ENCODE results near the gene MCC.

The MCC gene

GRCh38 chr5:113270086-113270485 lies 218.2 kb downstream of the MCC start:
- no peaks in the 10 kb centered on the region for H3K4me1 ChIP-seq (ENCODE audit: control insufficient read depth in 2 of 2, insufficient read depth in 2 of 2, low read length in 2 of 2)
- no peaks in the 10 kb centered on the region for H3K27me3 ChIP-seq (ENCODE audit: control insufficient read depth in 2 of 2, insufficient read depth in 2 of 2, low read length in 2 of 2)
- no peaks in the 10 kb centered on the region for H3K9me3 ChIP-seq (ENCODE audit: control insufficient read depth in 2 of 2, low read length in 2 of 2)
- no peak overlapping the region for H3K4me3 ChIP-seq (ENCODE audit: low read length in 2 of 2)
- H3K36me3 ChIP-seq (ENCODE audit: control insufficient read depth in 2 of 2, insufficient read depth in 2 of 2, low read length in 2 of 2) = no peaks in the 10 kb centered on the region
- no peak overlapping the region for H3K9ac ChIP-seq (ENCODE audit: low read depth in 1 of 2, low read length in 2 of 2)
- no peak overlapping the region for H3K27ac ChIP-seq (ENCODE audit: low read depth in 2 of 2, low read length in 2 of 2)

DNA sequence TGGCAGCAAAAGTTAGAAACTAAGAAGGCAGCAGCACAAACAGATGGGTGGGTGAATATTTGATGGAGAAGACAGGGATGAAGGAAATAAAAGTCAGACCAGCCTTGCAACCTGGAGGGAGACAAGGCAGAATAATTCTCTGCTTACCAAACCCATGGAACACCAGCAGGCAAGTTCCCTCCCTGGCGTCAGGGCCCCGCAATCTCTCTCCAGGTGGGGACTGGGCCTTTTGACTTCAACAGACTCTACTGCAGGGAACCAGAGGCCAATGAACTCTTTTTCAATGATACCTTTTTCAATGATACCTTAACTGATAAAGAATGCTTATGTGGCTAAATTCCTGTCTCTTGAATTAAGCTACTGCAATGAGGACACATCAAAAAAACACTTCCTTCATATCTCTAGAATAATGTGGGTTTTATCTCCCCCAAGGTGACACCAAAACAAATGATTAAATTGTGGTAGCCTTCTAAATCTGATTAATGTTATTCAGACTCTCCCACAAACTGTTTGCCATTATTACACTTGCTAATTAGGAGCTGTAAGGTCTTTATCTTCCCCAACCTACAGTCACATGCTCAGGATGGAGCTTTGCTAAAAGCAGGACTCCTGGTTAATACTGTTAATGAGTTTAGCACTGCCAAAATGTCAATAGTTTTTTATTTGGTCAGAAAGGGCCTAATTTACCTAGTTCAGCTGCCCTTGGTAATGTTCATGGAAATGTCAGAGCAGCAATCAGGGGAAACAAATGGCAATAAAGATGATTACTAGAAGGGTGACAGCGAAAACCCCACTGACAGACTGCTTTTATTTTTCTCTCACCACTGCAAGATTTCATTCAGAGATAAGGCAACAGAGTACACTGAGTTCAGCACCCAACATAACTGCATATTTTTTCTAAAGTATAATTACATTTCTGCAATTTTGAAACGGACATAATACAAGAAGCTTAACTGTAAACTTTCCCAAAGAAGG lies 218.9 kb downstream of the MCC start:
- Histone ChIP-seq H3K36me3 (ENCODE audit: control insufficient read depth in 2 of 2, insufficient read depth in 2 of 2, low read length in 2 of 2) (no peaks in the 10 kb centered on the region), H3K4me1 (ENCODE audit: control insufficient read depth in 2 of 2, insufficient read depth in 2 of 2, low read length in 2 of 2) (no peaks in the 10 kb centered on the region), H3K4me3 (ENCODE audit: low read length in 2 of 2) (no peak overlapping the region), H3K27me3 (ENCODE audit: control insufficient read depth in 2 of 2, insufficient read depth in 2 of 2, low read length in 2 of 2) (no peaks in the 10 kb centered on the region), H3K9me3 (ENCODE audit: control insufficient read depth in 2 of 2, low read length in 2 of 2) (no peaks in the 10 kb centered on the region), H3K27ac (ENCODE audit: low read depth in 2 of 2, low read length in 2 of 2) (no peak overlapping the region), H3K9ac (ENCODE audit: low read depth in 1 of 2, low read length in 2 of 2) (no peak overlapping the region)

DNA sequence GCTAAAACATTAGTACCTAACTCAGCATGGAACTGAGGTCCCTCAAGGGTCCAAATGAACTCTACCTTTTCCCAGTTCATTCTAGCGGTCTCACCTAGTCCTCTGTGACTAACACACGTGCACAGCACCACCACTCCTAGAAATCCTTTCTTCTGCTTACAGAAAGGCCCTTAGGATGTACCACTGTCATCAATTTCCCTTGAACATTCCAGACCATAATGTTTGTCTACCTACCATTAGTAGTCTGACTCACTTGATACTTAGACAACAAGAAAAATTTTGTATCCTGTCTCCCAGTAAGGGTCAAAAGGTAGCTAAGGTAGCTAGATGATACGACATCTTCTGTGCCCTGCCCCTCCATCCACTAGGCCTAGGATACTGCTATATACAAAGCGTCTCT lies 220.0 kb downstream of the MCC start:
- Histone ChIP-seq H3K36me3 (ENCODE audit: control insufficient read depth in 2 of 2, insufficient read depth in 2 of 2, low read length in 2 of 2) (no peaks in the 10 kb centered on the region), H3K9ac (ENCODE audit: low read depth in 1 of 2, low read length in 2 of 2) (no peak overlapping the region), H3K9me3 (ENCODE audit: control insufficient read depth in 2 of 2, low read length in 2 of 2) (no peaks in the 10 kb centered on the region), H3K4me3 (ENCODE audit: low read length in 2 of 2) (no peak overlapping the region), H3K27me3 (ENCODE audit: control insufficient read depth in 2 of 2, insufficient read depth in 2 of 2, low read length in 2 of 2) (no peaks in the 10 kb centered on the region), H3K4me1 (ENCODE audit: control insufficient read depth in 2 of 2, insufficient read depth in 2 of 2, low read length in 2 of 2) (no peaks in the 10 kb centered on the region), H3K27ac (ENCODE audit: low read depth in 2 of 2, low read length in 2 of 2) (no peak overlapping the region)

- Histone ChIP-seq H3K9ac (ENCODE audit: low read depth in 1 of 2, low read length in 2 of 2) (no peak overlapping the region), H3K4me1 (ENCODE audit: control insufficient read depth in 2 of 2, insufficient read depth in 2 of 2, low read length in 2 of 2) (peaks cover 0 to 2% of the 10 kb centered on the region in 2 donors), H3K9me3 (ENCODE audit: control insufficient read depth in 2 of 2, low read length in 2 of 2) (no peaks in the 10 kb centered on the region), H3K4me3 (ENCODE audit: low read length in 2 of 2) (no peak overlapping the region), H3K36me3 (ENCODE audit: control insufficient read depth in 2 of 2, insufficient read depth in 2 of 2, low read length in 2 of 2) (no peaks in the 10 kb centered on the region), H3K27ac (ENCODE audit: low read depth in 2 of 2, low read length in 2 of 2) (no peak overlapping the region), H3K27me3 (ENCODE audit: control insufficient read depth in 2 of 2, insufficient read depth in 2 of 2, low read length in 2 of 2) (no peaks in the 10 kb centered on the region)
Measured at GRCh38 chr5:113267361-113267900, 220.8 kb downstream of the MCC start.

DNA sequence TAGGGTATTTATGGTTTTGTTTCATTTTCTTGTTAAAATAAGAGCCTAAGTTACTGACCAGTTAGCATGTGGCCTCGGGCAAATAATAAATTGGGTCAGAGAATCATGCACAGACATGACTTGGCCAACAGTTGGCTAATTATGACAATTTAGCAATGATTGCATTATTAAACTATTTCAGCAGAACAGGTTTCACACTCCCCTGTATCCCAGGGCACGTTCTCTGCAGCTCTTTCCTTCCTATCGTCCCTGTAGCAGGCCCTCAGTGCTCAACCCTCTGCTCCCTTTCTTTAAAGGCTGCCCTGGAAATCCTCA lies 221.4 kb downstream of the MCC start:
- Histone ChIP-seq H3K9me3 (ENCODE audit: control insufficient read depth in 2 of 2, low read length in 2 of 2) (no peaks in the 10 kb centered on the region), H3K27ac (ENCODE audit: low read depth in 2 of 2, low read length in 2 of 2) (no peak overlapping the region), H3K9ac (ENCODE audit: low read depth in 1 of 2, low read length in 2 of 2) (no peak overlapping the region), H3K36me3 (ENCODE audit: control insufficient read depth in 2 of 2, insufficient read depth in 2 of 2, low read length in 2 of 2) (no peaks in the 10 kb centered on the region), H3K27me3 (ENCODE audit: control insufficient read depth in 2 of 2, insufficient read depth in 2 of 2, low read length in 2 of 2) (no peaks in the 10 kb centered on the region), H3K4me3 (ENCODE audit: low read length in 2 of 2) (no peak overlapping the region), H3K4me1 (ENCODE audit: control insufficient read depth in 2 of 2, insufficient read depth in 2 of 2, low read length in 2 of 2) (peaks cover 0 to 2% of the 10 kb centered on the region in 2 donors)

- Histone ChIP-seq H3K4me3 (ENCODE audit: low read length in 2 of 2) (no peak overlapping the region), H3K27ac (ENCODE audit: low read depth in 2 of 2, low read length in 2 of 2) (no peak overlapping the region), H3K27me3 (ENCODE audit: control insufficient read depth in 2 of 2, insufficient read depth in 2 of 2, low read length in 2 of 2) (no peaks in the 10 kb centered on the region), H3K36me3 (ENCODE audit: control insufficient read depth in 2 of 2, insufficient read depth in 2 of 2, low read length in 2 of 2) (no peaks in the 10 kb centered on the region), H3K9me3 (ENCODE audit: control insufficient read depth in 2 of 2, low read length in 2 of 2) (no peaks in the 10 kb centered on the region), H3K4me1 (ENCODE audit: control insufficient read depth in 2 of 2, insufficient read depth in 2 of 2, low read length in 2 of 2) (peaks cover 0 to 2% of the 10 kb centered on the region in 2 donors), H3K9ac (ENCODE audit: low read depth in 1 of 2, low read length in 2 of 2) (no peak overlapping the region)
Measured at GRCh38 chr5:113266227-113266912, 221.9 kb downstream of the MCC start.

DNA sequence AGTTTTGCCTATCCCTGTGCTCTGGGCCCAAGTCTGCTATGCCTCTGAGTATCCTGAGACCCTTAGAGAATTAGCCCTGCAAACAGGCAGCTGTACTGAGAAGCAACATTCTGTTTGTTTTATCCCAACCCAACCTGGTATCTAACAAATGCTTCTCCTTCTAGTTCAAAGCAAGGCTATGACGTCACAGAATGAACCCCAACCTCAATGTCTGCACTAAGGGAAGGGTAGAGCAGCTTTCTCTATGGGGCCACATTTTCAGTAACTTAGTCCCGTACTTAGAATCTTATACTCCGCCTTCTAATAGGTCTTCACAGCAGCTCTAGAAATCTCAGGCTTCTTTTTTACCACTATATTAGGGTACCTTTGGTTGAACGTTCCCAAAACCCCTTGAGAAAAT lies 223.1 kb downstream of the MCC start:
- H3K27ac ChIP-seq (ENCODE audit: low read depth in 2 of 2, low read length in 2 of 2) = no peak overlapping the region
- H3K36me3 ChIP-seq (ENCODE audit: control insufficient read depth in 2 of 2, insufficient read depth in 2 of 2, low read length in 2 of 2) = no peaks in the 10 kb centered on the region
- no peaks in the 10 kb centered on the region for H3K27me3 ChIP-seq (ENCODE audit: control insufficient read depth in 2 of 2, insufficient read depth in 2 of 2, low read length in 2 of 2)
- no peaks in the 10 kb centered on the region for H3K9me3 ChIP-seq (ENCODE audit: control insufficient read depth in 2 of 2, low read length in 2 of 2)
- no peak overlapping the region for H3K9ac ChIP-seq (ENCODE audit: low read depth in 1 of 2, low read length in 2 of 2)
- no peak overlapping the region for H3K4me3 ChIP-seq (ENCODE audit: low read length in 2 of 2)
- H3K4me1 ChIP-seq (ENCODE audit: control insufficient read depth in 2 of 2, insufficient read depth in 2 of 2, low read length in 2 of 2) = peaks cover 0 to 2% of the 10 kb centered on the region in 2 donors

- no peaks in the 10 kb centered on the region for H3K36me3 ChIP-seq (ENCODE audit: control insufficient read depth in 2 of 2, insufficient read depth in 2 of 2, low read length in 2 of 2)
- no peak overlapping the region for H3K4me3 ChIP-seq (ENCODE audit: low read length in 2 of 2)
- no peak overlapping the region for H3K27ac ChIP-seq (ENCODE audit: low read depth in 2 of 2, low read length in 2 of 2)
- H3K9ac ChIP-seq (ENCODE audit: low read depth in 1 of 2, low read length in 2 of 2) = no peak overlapping the region
- no peaks in the 10 kb centered on the region for H3K27me3 ChIP-seq (ENCODE audit: control insufficient read depth in 2 of 2, insufficient read depth in 2 of 2, low read length in 2 of 2)
- H3K9me3 ChIP-seq (ENCODE audit: control insufficient read depth in 2 of 2, low read length in 2 of 2) = no peaks in the 10 kb centered on the region
- H3K4me1 ChIP-seq (ENCODE audit: control insufficient read depth in 2 of 2, insufficient read depth in 2 of 2, low read length in 2 of 2) = peaks cover 0 to 2% of the 10 kb centered on the region in 2 donors
Measured at GRCh38 chr5:113264046-113264445, 224.2 kb downstream of the MCC start.

- Histone ChIP-seq H3K27ac (ENCODE audit: low read depth in 2 of 2, low read length in 2 of 2) (no peak overlapping the region), H3K36me3 (ENCODE audit: control insufficient read depth in 2 of 2, insufficient read depth in 2 of 2, low read length in 2 of 2) (no peaks in the 10 kb centered on the region), H3K9me3 (ENCODE audit: control insufficient read depth in 2 of 2, low read length in 2 of 2) (no peaks in the 10 kb centered on the region), H3K9ac (ENCODE audit: low read depth in 1 of 2, low read length in 2 of 2) (no peak overlapping the region), H3K27me3 (ENCODE audit: control insufficient read depth in 2 of 2, insufficient read depth in 2 of 2, low read length in 2 of 2) (no peaks in the 10 kb centered on the region), H3K4me1 (ENCODE audit: control insufficient read depth in 2 of 2, insufficient read depth in 2 of 2, low read length in 2 of 2) (peaks cover 0 to 2% of the 10 kb centered on the region in 2 donors), H3K4me3 (ENCODE audit: low read length in 2 of 2) (no peak overlapping the region)
Measured at GRCh38 chr5:113263545-113263944, 224.7 kb downstream of the MCC start.

GRCh38 chr5:113262674-113263073 lies 225.6 kb downstream of the MCC start:
- no peaks in the 10 kb centered on the region for H3K27me3 ChIP-seq (ENCODE audit: control insufficient read depth in 2 of 2, insufficient read depth in 2 of 2, low read length in 2 of 2)
- no peak overlapping the region for H3K27ac ChIP-seq (ENCODE audit: low read depth in 2 of 2, low read length in 2 of 2)
- no peaks in the 10 kb centered on the region for H3K36me3 ChIP-seq (ENCODE audit: control insufficient read depth in 2 of 2, insufficient read depth in 2 of 2, low read length in 2 of 2)
- no peak overlapping the region for H3K4me3 ChIP-seq (ENCODE audit: low read length in 2 of 2)
- H3K9me3 ChIP-seq (ENCODE audit: control insufficient read depth in 2 of 2, low read length in 2 of 2) = no peaks in the 10 kb centered on the region
- no peak overlapping the region for H3K9ac ChIP-seq (ENCODE audit: low read depth in 1 of 2, low read length in 2 of 2)
- peaks cover 0 to 2% of the 10 kb centered on the region in 2 donors for H3K4me1 ChIP-seq (ENCODE audit: control insufficient read depth in 2 of 2, insufficient read depth in 2 of 2, low read length in 2 of 2)

Data from mucosa of rectum (tissue), 2 donors.